GM19452 (cell line): ENCODE data around the gene MAP2K6.

Source experiments
- ATAC-seq: cut with Tn5 transposase; IDR thresholded peaks from one replicate; pipeline ENCODE4 v1.9.1; 2021; ENCODE audit not compliant: unreplicated experiment

The MAP2K6 gene

DNA sequence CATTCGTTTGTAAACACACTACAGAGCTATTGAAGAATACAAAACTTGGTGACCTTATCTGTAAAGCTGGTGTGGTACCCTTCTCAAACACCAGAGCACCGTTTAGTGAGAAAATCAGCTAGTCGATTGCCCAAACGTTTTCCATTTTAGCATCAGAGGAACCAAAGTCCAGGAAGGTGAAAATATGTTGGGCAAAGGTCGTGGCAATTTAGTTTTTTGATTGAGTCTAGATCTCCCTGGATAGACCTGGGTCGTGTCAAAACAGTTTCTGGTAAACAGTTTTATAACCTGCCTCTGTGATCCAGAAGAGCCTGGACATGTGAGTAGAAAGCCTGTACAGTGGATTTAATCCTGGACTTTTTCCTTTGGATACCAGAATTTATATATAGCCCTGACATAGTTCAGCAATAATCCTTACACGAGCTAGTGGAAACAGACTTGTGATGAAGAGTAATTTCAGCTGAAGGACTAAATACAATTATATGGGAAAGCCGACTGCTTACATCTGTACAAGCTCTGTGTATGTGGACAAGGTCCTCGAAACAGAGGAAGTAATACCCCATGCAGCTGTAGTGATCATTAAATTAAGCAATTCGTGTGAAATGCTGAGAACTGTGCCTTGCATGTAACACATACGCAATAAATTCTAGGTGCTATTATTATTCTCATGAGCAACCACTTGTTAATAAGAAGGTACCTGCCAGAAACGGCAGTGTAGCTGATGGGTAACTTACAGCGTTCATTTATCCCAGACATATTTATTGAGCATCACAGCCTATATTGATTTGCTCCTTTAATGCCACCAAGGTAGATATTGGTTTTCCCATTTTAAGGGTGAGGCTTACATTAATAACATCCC lies 72.5 kb downstream of the MAP2K6 start:
- no peak for ATAC-seq

DNA sequence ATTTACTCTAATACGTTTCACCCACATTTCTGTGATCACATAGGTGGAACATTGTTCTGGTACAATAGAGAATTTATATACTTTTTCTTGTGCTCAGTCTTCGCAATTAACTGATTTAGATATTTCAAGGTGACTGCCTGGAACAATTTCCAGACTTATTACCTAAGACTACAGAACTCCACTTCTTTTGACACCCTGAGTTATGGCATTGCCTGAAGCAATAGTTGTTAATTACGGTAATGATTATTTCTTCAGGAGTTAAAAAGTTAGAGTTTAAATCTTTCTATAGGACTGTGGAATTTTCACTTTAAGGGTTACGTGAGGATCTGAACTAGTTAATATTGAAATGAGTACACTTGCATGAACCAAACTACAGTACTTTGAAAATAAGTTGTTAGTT lies 74.8 kb downstream of the MAP2K6 start:
- no peak for ATAC-seq

DNA sequence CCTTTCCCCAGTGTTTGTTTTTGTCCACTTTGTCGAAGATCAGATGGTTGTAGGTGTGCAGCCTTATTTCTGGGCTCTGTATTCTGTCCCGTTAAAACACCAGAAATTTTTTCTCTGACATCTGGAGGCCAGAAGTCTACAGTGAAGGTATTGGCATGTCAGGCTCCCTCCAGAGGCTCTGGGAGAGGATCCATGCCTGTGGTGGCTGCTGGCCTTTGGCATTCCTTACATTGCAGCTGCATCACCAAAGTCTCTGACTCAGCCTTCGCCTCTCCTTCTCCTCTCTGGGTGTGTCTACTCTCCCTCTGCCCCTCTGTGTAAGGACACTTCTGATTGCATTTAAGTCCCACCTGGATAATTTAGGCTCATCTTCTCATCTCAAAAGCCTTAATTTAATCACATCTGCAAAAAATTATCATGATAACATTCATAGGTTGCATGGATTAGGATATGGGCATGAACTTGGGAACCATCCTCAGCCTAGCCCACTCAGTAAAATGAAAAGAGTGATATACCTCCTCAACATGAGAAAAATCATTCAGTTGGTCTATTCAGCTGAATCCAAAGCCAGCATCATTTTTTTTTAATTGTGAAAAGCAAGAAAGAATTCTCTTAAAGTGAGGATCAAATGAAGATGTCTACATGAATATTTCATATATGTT lies 78.0 kb downstream of the MAP2K6 start:
- no peak for ATAC-seq

DNA sequence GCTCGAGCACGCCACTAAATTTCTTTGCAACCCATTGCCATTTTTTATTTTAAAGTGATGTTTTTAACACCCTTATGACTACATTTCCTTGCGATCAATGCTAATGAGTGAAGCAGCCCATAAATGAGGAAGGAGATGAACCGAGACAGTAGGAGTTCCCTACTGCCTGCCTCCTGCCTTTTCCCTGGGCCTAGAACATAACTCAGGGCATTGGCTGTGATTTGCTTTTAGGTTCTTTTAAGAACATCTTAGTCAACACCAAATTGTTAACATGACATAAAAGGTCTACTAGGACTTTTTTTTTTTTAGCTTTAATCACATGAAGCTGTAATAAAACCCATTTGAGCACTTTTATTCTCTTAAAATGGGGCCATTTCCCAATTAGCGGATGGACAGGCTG lies 81.3 kb downstream of the MAP2K6 start:
- no peak for ATAC-seq

GRCh38 chr17:69497161-69497560 lies 82.7 kb downstream of the MAP2K6 start:
- no peak for ATAC-seq

DNA sequence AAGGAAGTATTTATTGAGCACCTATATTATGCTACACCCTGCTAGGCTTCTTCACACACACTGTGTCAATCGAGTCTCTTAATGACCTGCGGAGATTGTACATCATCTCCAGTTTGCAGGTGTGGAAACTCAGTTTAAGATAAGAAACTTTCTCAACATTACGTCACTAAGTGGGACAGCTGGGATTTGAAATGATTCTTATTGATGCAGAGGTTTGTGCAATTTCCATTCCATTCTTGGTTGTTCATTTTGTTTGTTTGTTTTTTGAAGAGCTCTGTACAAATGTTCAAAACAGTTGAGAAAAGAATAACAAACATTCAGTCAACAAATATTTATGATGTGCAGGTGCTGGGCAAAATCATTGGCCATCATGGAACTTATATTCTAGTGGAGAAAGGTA lies 84.8 kb downstream of the MAP2K6 start:
- ATAC-seq = no peak

DNA sequence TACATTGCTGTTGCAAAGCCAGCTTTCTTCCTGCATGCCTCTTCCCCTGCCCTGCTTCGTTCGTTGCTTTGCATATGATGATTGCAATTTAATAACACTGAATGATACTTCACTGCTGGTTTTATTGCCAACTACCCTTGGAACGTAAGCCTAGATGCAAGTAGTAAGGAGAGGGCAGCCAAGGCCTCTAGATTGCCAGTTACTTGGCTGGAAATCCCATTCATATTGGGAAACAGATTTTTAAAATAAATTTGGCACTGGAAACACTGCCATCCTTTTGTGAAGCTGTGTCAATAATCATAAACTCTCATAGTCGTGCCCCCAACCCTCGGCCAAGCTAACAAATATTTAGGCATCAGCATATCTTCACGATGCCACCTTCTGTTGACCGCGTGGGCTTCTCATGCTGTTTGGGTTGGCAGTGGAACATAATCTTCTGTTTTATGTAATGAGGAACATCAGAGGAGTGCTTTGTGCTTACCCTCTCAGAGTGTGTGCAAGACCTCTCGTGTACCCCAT lies 86.5 kb downstream of the MAP2K6 start:
- no peak for ATAC-seq

DNA sequence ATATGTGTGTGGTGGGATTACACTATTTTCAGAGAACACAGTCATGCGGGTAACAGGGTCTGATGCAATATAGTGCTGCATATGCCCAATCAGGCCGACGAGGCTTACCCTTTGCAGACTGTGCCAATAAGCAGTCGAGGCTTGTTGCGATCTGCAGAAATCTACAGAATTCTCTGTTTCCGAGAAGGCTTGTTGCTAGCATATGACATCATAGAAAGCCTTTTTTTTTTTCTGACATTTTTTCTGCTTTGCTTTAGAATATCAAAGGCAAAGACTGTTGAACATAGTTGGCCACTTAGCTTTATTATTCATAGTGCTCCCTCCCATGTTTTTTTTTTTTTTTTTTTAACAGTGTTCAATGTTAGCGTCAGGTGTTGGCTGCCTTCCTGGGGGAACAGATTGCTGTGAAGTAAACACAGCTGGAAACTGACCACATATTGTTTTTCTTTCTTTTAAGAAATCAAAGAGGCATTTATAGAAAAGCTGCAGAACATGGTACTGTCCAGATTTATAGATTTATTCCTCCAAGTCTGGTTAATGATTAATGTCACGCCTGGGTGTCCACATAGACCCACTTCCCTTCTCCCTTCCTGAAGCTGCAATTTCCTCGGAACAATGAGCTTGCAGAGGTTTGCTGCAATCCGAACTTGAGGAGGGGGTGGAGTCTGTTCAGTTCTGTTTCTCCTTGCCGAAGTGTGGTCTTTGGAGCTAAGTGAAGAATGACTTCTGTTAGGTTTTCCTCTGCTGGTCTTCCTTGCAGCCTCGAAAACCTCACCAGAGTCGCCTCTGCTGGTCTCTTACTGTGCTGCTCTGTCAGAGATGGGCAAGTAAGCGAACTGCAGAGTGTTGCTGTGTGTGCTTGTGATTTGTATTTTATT lies 87.3 kb downstream of the MAP2K6 start:
- no peak for ATAC-seq

DNA sequence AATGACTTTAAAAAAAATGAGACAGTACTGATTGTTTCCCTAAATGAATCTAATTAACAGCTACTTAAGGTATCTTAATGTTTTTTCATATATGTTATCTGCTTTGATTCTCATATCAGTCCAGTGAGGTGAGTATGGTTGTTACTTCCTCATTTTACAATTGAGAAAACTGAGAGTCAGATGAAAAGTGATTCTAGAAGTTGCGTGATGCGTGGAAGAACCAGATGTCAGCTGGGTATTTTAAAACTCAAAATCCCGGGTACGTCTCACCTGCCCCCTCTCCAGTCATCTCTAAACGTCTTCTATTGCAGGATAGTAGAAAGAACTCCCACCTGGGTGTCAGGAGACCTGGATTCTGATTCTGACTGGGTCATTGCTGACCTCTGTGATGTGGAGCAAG lies 89.2 kb downstream of the MAP2K6 start:
- peak; percentile 81 for ATAC-seq

DNA sequence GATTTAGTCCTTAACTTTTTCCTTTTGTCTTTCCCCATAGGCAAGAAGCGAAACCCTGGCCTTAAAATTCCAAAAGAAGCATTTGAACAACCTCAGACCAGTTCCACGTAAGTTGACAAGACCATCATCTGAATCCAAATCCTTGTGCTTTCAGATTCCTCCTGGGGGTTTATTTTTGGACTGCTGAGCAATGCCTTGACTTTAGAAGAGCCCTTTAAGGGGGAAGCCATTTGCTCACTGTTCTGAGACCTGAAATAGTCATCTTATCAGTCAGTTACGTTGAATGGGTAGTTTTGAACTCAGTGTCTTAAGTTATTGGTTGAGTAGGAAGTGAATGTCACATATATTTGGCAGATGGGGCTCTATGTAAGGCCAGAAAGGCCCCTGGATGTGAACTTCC lies 91.2 kb downstream of the MAP2K6 start:
- ATAC-seq = no peak

DNA sequence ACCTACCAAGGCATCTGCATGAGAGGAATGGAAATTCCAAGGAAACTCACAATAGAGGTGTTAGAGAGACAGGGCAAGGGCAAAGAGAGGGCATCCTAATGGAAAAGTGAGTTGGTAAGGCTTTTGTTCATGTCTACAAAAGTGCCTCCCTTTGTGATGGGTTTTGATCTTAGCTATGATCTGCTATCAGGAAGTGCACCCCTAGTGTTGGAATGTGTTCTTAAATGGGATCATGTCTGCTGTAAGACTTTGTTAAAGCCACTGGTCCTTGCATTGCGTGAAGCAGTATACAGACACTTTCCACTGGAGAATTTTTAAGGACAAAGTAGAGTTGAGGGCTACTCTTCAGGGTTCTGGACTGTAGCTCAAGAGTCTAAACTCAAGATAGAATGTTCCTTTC lies 92.0 kb downstream of the MAP2K6 start:
- ATAC-seq = no peak

DNA sequence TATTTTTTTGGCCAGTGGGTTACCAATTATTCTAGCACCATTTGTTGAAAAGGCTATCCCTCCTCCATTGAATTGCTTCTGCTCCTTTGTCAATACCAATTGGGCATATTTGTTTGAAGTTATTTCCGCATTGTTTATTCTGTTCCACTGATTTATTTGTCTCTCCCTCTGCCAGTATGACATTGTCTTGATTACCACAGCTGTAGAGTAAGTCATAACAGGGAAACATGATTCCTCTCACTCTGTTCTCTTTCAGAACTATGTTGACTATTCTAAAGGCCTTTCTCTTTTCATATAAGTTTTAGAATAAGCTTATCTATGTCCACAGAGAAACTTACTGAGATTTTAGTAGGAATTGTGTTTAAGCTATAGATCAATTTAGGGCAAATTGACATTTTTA lies 94.3 kb downstream of the MAP2K6 start:
- no peak for ATAC-seq

DNA sequence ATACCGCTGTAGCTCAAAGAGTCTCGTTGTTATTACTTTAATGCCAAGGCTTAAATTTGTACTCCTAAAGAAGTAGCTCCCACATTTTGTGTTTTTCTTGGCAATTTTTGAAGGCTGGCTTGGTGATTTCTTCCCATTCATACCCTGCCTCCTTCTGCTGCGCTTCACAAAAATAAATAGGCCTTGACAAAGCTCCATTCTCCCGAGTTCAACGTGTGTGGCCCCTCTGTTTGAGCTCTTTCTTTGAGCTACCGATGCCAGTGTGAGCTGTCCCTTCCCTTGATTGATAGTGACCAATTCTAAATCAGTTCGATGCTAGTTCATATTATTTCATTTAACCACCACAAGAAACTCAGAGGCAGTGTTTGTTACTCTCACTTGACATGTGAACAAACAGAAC lies 96.8 kb downstream of the MAP2K6 start:
- no peak for ATAC-seq

DNA sequence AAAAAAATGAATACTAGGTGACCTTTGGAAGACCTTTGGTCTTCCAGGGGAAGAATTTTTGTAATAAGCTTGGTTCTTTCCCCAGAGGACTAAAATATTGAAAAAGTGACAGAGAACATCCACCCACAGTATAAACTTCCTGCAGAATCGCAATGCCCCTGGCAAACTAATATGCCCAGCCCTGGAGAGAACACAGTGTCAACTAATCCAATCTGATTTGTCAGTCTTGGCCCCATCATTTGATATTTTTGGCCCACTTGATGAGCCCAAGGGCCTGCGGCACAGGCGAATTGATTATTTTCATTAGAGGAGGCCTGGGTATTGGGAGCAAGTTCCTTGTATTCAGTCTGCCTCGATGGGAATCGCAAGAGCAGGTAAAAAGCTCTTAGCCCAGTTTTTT lies 98.4 kb downstream of the MAP2K6 start:
- no peak for ATAC-seq

GRCh38 chr17:69516225-69516624 lies 101.7 kb downstream of the MAP2K6 start:
- ATAC-seq = no peak

- ATAC-seq = peak; percentile 89
Observed at GRCh38 chr17:69516911-69517310, 102.4 kb downstream of the MAP2K6 start.

GRCh38 chr17:69518951-69519350 lies 104.5 kb downstream of the MAP2K6 start:
- ATAC-seq = no peak

- no peak for ATAC-seq
Observed at GRCh38 chr17:69523244-69523861, 108.9 kb downstream of the MAP2K6 start.

GRCh38 chr17:69524854-69525253 lies 110.4 kb downstream of the MAP2K6 start:
- ATAC-seq = no peak

DNA sequence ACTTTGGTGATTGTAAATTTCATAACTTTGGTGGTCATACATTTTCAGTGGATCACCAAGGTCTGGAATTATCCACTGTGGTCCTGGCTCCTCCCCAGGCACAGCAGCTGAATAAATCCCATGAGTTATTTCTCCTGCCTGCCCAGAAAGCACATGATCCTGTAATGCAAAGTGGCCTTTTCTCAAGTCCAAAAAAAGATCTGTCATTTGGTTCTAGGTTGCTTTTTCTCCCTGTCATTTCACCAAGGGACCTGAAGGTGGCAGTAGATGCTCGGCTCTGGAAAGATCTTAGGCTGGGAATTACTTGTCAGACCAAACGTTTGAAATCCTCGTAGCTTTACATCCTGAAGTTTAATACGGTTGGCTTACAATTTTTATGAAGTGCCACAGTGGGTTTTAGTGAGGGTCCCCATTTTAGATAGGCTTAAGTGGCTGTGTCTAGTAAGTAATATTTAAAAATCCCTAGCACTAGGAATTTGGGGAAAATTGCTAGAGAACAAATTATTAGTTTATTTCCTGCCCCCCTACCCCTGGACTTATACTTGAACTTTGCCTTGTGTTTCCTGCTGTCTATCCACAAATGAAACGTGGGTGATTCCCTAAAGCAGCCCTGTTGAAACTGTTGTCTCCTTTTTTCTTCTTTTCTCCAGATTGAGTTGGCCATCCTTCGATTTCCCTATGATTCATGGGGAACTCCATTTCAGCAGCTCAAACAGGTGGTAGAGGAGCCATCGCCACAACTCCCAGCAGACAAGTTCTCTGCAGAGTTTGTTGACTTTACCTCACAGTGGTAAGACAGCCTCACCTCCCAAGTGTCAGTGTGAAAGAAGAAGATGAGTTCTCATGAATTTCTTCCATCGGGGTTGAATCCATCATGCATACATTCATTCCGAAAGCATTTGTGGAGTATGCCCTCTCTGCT lies 111.7 kb downstream of the MAP2K6 start:
- no peak for ATAC-seq
